PC-3 (cell line): Measurements from ENCODE around the gene PRKAR2A. TPM values are rescaled to one million over a fixed set of nuclear protein-coding genes. Genes with fewer than 3 reads are reported as not detected.

Source experiments
- ATAC-seq: fragments of 200-7000 bp; cut with Tn5 transposase; 2 replicates; pipeline ENCODE4 v1.9.1; 2020; ENCODE audit warnings: mild to moderate bottlenecking, moderate library complexity
- BruUV-seq: library from RNA; stranded (reverse); fragments of 400-500 nt; replicated peaks from 2 replicates; lab custom pipeline; 2021; lab: Mats Ljungman, UMichigan
- CTCF ChIA-PET: fragments of 300-600 bp; sonication (Branson Sonifier 250); formaldehyde crosslinking; loops from one replicate; lab custom pipeline; 2022; ENCODE audit warnings: antibody characterized with exemption; lab: Charles Lee
- POLR2A ChIA-PET: fragments of 300-600 bp; sonication (Branson Sonifier 250); formaldehyde crosslinking; loops from one replicate; lab custom pipeline; 2022; ENCODE audit warnings: antibody characterized with exemption; ENCODE audit not compliant: unreplicated experiment; lab: Charles Lee
- DNase-seq: peaks from one replicate; pipeline ENCODE4 v3.0.0-alpha.2; 2015
- H2AFZ ChIP-seq: fragments of 300-600 bp; sonication (generic); 2 replicates; pipeline ENCODE4 v1.6.0; 2016; ENCODE audit warnings: antibody characterized with exemption, low read length
- H3F3A ChIP-seq: fragments of 300-600 bp; sonication (generic); one replicate; pipeline ENCODE4 v1.6.0; 2017; ENCODE audit warnings: antibody characterized with exemption, low read length, control low read depth, mild to moderate bottlenecking; ENCODE audit not compliant: unreplicated experiment
- H3K27ac ChIP-seq: fragments of 300-600 bp; sonication (generic); 2 replicates; pipeline ENCODE4 v1.5.1; 2016; ENCODE audit warnings: mild to moderate bottlenecking, low read length
- H3K27me3 ChIP-seq: fragments of 300-600 bp; sonication (generic); 2 replicates; pipeline ENCODE4 v1.6.1; 2016; ENCODE audit warnings: low read length, mixed read lengths
- H3K36me3 ChIP-seq: fragments of 300-600 bp; sonication (generic); 2 replicates; pipeline ENCODE4 v1.6.1; 2016; ENCODE audit warnings: low read depth, mixed run types, low read length, mixed read lengths
- H3K4me1 ChIP-seq: fragments of 300-600 bp; sonication (generic); 2 replicates; pipeline ENCODE4 v1.5.1; 2016; ENCODE audit warnings: low read length; ENCODE audit not compliant: insufficient read depth
- H3K4me2 ChIP-seq: fragments of 300-600 bp; sonication (generic); 2 replicates; pipeline ENCODE4 v1.6.0; 2016; ENCODE audit warnings: low read length
- H3K4me3 ChIP-seq: fragments of 300-600 bp; sonication (generic); 2 replicates; pipeline ENCODE4 v1.5.1; 2016; ENCODE audit warnings: mild to moderate bottlenecking, low read length, mixed read lengths
- H3K79me2 ChIP-seq: fragments of 300-600 bp; sonication (generic); 2 replicates; pipeline ENCODE4 v1.6.1; 2017; ENCODE audit warnings: low read length, mixed read lengths
- H3K9ac ChIP-seq: fragments of 300-600 bp; sonication (generic); 2 replicates; pipeline ENCODE4 v1.6.0; 2016; ENCODE audit warnings: mild to moderate bottlenecking, low read length
- H3K9me2 ChIP-seq: fragments of 300-600 bp; sonication (generic); replicated peaks from 2 replicates; pipeline ENCODE4 v1.6.1; 2016; ENCODE audit warnings: mixed run types, low read length, mixed read lengths
- H3K9me3 ChIP-seq: fragments of 300-600 bp; sonication (generic); 2 replicates; pipeline ENCODE4 v1.6.1; 2016; ENCODE audit warnings: low read length, mixed read lengths
- H4K20me1 ChIP-seq: fragments of 300-600 bp; sonication (generic); 2 replicates; pipeline ENCODE4 v1.6.1; 2016; ENCODE audit warnings: low read length, mixed read lengths
- CTCF ChIP-seq: fragments of 300-600 bp; sonication (generic); conservative IDR thresholded peaks from 2 replicates; pipeline ENCODE4 v1.5.1; 2017; ENCODE audit warnings: antibody characterized with exemption, low read depth, mild to moderate bottlenecking, low read length
- EZH2 ChIP-seq: fragments of 300-600 bp; sonication (generic); IDR thresholded peaks from one replicate; pipeline ENCODE4 v1.6.1; 2017; ENCODE audit warnings: antibody characterized with exemption, mild to moderate bottlenecking, low read length; ENCODE audit not compliant: unreplicated experiment
- EZH2phosphoT487 ChIP-seq: fragments of 300-600 bp; sonication (generic); IDR thresholded peaks from 2 replicates; pipeline ENCODE4 v1.6.1; 2018; ENCODE audit warnings: mild to moderate bottlenecking, antibody characterized with exemption, low read length, borderline replicate concordance
- intact Hi-C: fragments of 100-400 bp; cut with micrococcal nuclease; formaldehyde crosslinking; loops from 2 replicates; pipeline ENCODE4 v1.9.0; 2023
- total RNA-seq: library from RNA; depleted of rRNA; stranded (reverse); fragments of >200 nt; gene quantifications from 2 replicates; pipeline ENCODE4 v1.2.3, GENCODE V29; 2014; rRNA removed

Gene PRKAR2A
- total RNA-seq, 1 experiment from 2014 or later: 68.1 TPM

- peaks cover 52% of the 10 kb centered on the region for H4K20me1 ChIP-seq
- no peaks in the 10 kb centered on the region for H3F3A ChIP-seq
- DNase-seq (no peak), ATAC-seq (no peak)
- H3K9me2 ChIP-seq: no peaks in the 10 kb centered on the region
- ChIA-PET CTCF (no interaction called here), POLR2A (interaction anchor here (0.7 kb wide), 1 partner anchor 10 kb away, joined by 3 read pairs; no protein-coding TSS in a partner anchor)
- no TSS peak for BruUV-seq
- H3K79me2 ChIP-seq: peaks cover 77% of the 10 kb centered on the region
- no peak for TF ChIP-seq CTCF
- no peak for TF ChIP-seq EZH2phosphoT487
- TF ChIP-seq EZH2: no peak
- peaks cover 22% of the 10 kb centered on the region; the same call in 1 of the 2 replicates for H3K4me1 ChIP-seq
- no peaks in the 10 kb centered on the region for H3K9me3 ChIP-seq
- H3K9ac ChIP-seq: no peak overlapping the region
- no peak overlapping the region for H3K4me3 ChIP-seq
- intact Hi-C loops: no loop called here
- no peaks in the 10 kb centered on the region for H3K27me3 ChIP-seq
- H3K4me2 ChIP-seq: no peak overlapping the region
- H3K36me3 ChIP-seq: peaks cover 67% of the 10 kb centered on the region
- H2AFZ ChIP-seq: no peak overlapping the region
- no peak overlapping the region for H3K27ac ChIP-seq
These were observed 151.1 kb downstream of the PRKAR2A start for GRCh38 chr3:48696601-48697000.

Other genes starting within 250 kb of the PRKAR2A start
- gene UQCRC1, start 238.2 kb downstream of the PRKAR2A start, total RNA-seq: 575 and 622 TPM in 2 replicates
- gene TMEM89, start 226.1 kb downstream of the PRKAR2A start, total RNA-seq: not detected in 2 replicates
- 38.1 and 44.9 TPM in 2 replicates for gene SLC26A6, start 212.4 kb downstream of the PRKAR2A start, total RNA-seq
- 0.92 and 1.1 TPM in 2 replicates for gene CELSR3, start 185.0 kb downstream of the PRKAR2A start, total RNA-seq
- 56.3 and 66.8 TPM in 2 replicates for gene NCKIPSD, start 162.0 kb downstream of the PRKAR2A start, total RNA-seq
- gene IP6K2, start 130.7 kb downstream of the PRKAR2A start, total RNA-seq: 88.1 and 102 TPM in 2 replicates
- gene SLC25A20, start 51.0 kb upstream of the PRKAR2A start, total RNA-seq: 17.7 and 19.0 TPM in 2 replicates
- gene ARIH2, start 71.0 kb upstream of the PRKAR2A start, total RNA-seq: 136 and 156 TPM in 2 replicates
- 44.5 and 50.1 TPM in 2 replicates for gene P4HTM, start 142.4 kb upstream of the PRKAR2A start, total RNA-seq
- 92.7 and 117 TPM in 2 replicates for gene WDR6, start 159.5 kb upstream of the PRKAR2A start, total RNA-seq
- 37.2 and 43.3 TPM in 2 replicates for gene DALRD3, start 170.7 kb upstream of the PRKAR2A start, total RNA-seq
- gene NDUFAF3, start 174.2 kb upstream of the PRKAR2A start, total RNA-seq: 191 and 211 TPM in 2 replicates
- gene IMPDH2, start 181.5 kb upstream of the PRKAR2A start, total RNA-seq: 532 and 576 TPM in 2 replicates
- 90.2 and 124 TPM in 2 replicates for gene QRICH1, start 246.2 kb upstream of the PRKAR2A start, total RNA-seq